Measurements from ENCODE around the gene REXO5. TPM values are rescaled to one million over a fixed set of nuclear protein-coding genes. Genes with fewer than 3 reads are reported as not detected.

Gene REXO5
- total and polyA plus RNA-seq, 9 of the 15 experiments (the other 6 are each of a cell fraction or from before 2014, with no cell fraction given): 10.5 to 45.1 (median 25.4) TPM

DNA sequence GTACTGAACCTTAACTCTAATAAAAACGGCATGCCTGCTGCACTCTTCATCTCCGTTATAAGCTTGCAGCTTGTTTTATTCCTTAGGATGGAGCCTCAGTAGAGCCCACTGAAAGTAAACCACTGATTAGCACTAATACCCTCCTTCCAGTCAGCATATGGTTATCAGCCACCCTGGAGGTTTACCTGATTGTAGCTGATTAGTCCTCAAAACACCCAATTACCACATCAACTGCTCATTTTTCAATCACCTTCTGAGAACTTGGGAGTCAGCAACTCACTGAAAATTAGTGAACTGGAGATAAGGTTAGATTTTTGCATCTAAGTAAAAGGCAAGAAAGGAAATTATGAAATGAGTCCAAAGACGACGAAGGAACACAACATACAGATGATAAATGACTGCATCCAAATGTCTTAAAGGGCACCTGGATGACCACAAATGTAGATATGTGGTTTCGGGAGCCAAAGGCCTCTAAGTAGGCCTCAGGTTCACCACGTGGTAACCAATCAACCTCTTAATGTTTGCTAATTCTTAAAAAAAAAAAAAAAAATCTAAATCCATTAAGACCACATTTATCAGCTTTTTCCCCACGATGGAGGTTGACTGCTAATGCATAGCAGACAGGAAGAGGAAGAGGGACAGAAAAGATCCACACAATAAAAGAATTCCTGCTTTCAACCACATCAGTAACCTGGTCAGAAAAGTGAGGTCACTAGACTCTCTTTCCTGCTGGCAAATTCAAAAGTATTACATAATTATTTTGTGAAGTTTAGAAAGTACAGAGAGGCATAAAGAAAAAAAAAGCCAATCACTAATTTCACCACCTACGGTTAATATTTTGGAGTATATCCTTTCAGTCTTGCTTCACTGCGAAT, 65.9 kb downstream of the REXO5 start:
- 33% methylated on average over 9 of the region's 9 CpGs for WGBS (ENCODE audit: insufficient coverage, low coverage, missing lambda C conversion rate)
- ChIA-PET POLR2A (interaction anchor here (0.6 kb wide), 1 partner anchor 1154 kb away, joined by 4 read pairs; the partner anchor contains the start of gene IQCK), CTCF (ENCODE audit: low intra/inter-chr PET ratio) (no interaction called here)
- Histone ChIP-seq H3K4me1 (replicated peaks in 1 of 2; ENCODE audit: control insufficient read depth in 2 of 2, insufficient read depth in 2 of 2, low read length in 2 of 2) (peaks cover 6 to 14% of the 10 kb centered on the region in 2 experiments; a peak in 4 of 5 replicates), H3K4me2 (ENCODE audit: insufficient read depth, low read length) (no peak overlapping the region), H3K27ac (ENCODE audit: extremely low read depth, low read depth, low read length) (no peak overlapping the region), H3K4me3 (no peak overlapping the region), H3K36me3 (ENCODE audit: control insufficient read depth, insufficient read depth, low read length) (no peaks in the 10 kb centered on the region), H3K9me1 (ENCODE audit: control insufficient read depth, insufficient read depth, low read length) (peaks cover 4% of the 10 kb centered on the region), H4K20me1 (replicated peaks; ENCODE audit: control insufficient read depth, insufficient read depth, low read length) (peaks cover 12% of the 10 kb centered on the region; the same call in 1 of the 2 replicates), H3K27me3 (ENCODE audit: control insufficient read depth in 2 of 2, insufficient read depth in 2 of 2, low read length in 2 of 2) (no peaks in the 10 kb centered on the region), H2AFZ (ENCODE audit: low read depth, low read length) (no peak overlapping the region), H3K9me3 (replicated peaks; ENCODE audit: control insufficient read depth, insufficient read depth, low read depth, low read length) (no peaks in the 10 kb centered on the region), H3K79me2 (ENCODE audit: control insufficient read depth, insufficient read depth, low read length) (0 out of 3 replicates have a peak, but pooled peaks cover 3% of the 10 kb centered on the region), H3K9ac (ENCODE audit: insufficient read depth in 1 of 2, low read depth in 2 of 2, low read length in 2 of 2) (no peak overlapping the region)
- ATAC-seq (no peak), DNase-seq (ENCODE audit: extremely low read depth in 1 of 4, low spot score in 3 of 4) (peak in 1 of 4 experiments; percentile 19), FAIRE-seq (peak; percentile 56)
- no TSS peak for BruUV-seq (replicated peaks)
- in situ Hi-C loops (cut with MboI): no loop called here
- intact Hi-C loops (cut with micrococcal nuclease): no loop called here
- TF ChIP-seq ZNF780A (CRISPR knock-in tag; IDR thresholded peaks at IDR 0.05): no peak
- no peak for TF ChIP-seq HMGN3 (IDR thresholded peaks at IDR 0.05; ENCODE audit: borderline replicate concordance, extremely low read depth, insufficient read length, low read depth, low read length)
- peak; percentile 74; the same call in 1 of the 2 replicates for TF ChIP-seq TEAD4 (IDR thresholded peaks at IDR 0.05; ENCODE audit: low read length)
- TF ChIP-seq TEAD4 (CRISPR knock-in tag; IDR thresholded peaks at IDR 0.05; ENCODE audit: borderline replicate concordance): no peak
- TF ChIP-seq ZFP36 (IDR thresholded peaks at IDR 0.05; ENCODE audit: low read depth, low read length, partially characterized antibody): no peak
- TF ChIP-seq, protein P1, sequence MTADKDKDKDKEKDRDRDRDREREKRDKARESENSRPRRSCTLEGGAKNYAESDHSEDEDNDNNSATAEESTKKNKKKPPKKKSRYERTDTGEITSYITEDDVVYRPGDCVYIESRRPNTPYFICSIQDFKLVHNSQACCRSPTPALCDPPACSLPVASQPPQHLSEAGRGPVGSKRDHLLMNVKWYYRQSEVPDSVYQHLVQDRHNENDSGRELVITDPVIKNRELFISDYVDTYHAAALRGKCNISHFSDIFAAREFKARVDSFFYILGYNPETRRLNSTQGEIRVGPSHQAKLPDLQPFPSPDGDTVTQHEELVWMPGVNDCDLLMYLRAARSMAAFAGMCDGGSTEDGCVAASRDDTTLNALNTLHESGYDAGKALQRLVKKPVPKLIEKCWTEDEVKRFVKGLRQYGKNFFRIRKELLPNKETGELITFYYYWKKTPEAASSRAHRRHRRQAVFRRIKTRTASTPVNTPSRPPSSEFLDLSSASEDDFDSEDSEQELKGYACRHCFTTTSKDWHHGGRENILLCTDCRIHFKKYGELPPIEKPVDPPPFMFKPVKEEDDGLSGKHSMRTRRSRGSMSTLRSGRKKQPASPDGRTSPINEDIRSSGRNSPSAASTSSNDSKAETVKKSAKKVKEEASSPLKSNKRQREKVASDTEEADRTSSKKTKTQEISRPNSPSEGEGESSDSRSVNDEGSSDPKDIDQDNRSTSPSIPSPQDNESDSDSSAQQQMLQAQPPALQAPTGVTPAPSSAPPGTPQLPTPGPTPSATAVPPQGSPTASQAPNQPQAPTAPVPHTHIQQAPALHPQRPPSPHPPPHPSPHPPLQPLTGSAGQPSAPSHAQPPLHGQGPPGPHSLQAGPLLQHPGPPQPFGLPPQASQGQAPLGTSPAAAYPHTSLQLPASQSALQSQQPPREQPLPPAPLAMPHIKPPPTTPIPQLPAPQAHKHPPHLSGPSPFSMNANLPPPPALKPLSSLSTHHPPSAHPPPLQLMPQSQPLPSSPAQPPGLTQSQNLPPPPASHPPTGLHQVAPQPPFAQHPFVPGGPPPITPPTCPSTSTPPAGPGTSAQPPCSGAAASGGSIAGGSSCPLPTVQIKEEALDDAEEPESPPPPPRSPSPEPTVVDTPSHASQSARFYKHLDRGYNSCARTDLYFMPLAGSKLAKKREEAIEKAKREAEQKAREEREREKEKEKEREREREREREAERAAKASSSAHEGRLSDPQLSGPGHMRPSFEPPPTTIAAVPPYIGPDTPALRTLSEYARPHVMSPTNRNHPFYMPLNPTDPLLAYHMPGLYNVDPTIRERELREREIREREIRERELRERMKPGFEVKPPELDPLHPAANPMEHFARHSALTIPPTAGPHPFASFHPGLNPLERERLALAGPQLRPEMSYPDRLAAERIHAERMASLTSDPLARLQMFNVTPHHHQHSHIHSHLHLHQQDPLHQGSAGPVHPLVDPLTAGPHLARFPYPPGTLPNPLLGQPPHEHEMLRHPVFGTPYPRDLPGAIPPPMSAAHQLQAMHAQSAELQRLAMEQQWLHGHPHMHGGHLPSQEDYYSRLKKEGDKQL (CRISPR knock-in tag; IDR thresholded peaks at IDR 0.05; ENCODE audit: borderline replicate concordance): no peak
- no peak for TF ChIP-seq TAF1 (IDR thresholded peaks at IDR 0.05; ENCODE audit: control insufficient read depth, extremely low read depth, insufficient read depth, low read length, severe bottlenecking)
- TF ChIP-seq ZNF778 (CRISPR knock-in tag; IDR thresholded peaks at IDR 0.05): no peak
- TF ChIP-seq SREBF1 (IDR thresholded peaks at IDR 0.05; ENCODE audit: borderline replicate concordance, low read depth, low read length): no peak
- TF ChIP-seq ZNF707 (CRISPR knock-in tag; conservative IDR thresholded peaks at IDR 0.05): no peak
- TF ChIP-seq, protein P2, sequence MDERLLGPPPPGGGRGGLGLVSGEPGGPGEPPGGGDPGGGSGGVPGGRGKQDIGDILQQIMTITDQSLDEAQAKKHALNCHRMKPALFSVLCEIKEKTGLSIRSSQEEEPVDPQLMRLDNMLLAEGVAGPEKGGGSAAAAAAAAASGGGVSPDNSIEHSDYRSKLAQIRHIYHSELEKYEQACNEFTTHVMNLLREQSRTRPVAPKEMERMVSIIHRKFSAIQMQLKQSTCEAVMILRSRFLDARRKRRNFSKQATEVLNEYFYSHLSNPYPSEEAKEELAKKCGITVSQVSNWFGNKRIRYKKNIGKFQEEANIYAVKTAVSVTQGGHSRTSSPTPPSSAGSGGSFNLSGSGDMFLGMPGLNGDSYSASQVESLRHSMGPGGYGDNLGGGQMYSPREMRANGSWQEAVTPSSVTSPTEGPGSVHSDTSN (CRISPR knock-in tag; IDR thresholded peaks at IDR 0.05; ENCODE audit: low read depth): no peak
- TF ChIP-seq, protein P2 (tag; conservative IDR thresholded peaks at IDR 0.05; ENCODE audit: low read depth): peak; percentile 46; the same call in 1 of the 2 replicates
- TF ChIP-seq THRAP3 (IDR thresholded peaks at IDR 0.05; ENCODE audit: borderline replicate concordance): no peak
